ENCODE data around the gene SMTN.
A peak's percentile ranks its signal among the peaks of the same experiment; 100 is the strongest.
"Not testable (repeated sequence)": the region's sequence is repeated elsewhere in the genome, so short reads cannot be mapped to it uniquely, and the experiment has no call there.

The SMTN gene

GRCh38 chr22:31091106-31091975 is 10.2 kb downstream of the SMTN start:
- DNase-seq = no peak

DNA sequence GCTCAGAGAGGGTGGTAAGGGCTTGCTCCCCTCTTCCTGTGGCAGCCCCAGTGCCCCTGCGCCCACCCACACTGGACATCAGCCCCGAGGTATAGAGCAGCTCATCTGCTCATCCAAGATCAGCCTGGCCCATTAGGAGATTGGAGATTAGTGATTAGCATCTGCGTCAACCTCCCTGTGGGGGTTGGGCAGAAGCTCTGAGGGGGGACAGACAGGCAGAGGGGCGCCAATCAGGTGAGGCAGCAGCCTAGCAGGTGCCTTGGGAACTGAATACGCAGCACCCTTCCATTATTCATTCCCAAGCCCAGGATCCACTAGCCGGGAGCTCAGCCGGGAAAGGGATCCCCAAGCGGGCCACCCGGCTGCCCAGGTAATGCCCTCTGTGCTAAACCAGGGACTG is 11.0 kb downstream of the SMTN start:
- DNase-seq = no peak

DNA sequence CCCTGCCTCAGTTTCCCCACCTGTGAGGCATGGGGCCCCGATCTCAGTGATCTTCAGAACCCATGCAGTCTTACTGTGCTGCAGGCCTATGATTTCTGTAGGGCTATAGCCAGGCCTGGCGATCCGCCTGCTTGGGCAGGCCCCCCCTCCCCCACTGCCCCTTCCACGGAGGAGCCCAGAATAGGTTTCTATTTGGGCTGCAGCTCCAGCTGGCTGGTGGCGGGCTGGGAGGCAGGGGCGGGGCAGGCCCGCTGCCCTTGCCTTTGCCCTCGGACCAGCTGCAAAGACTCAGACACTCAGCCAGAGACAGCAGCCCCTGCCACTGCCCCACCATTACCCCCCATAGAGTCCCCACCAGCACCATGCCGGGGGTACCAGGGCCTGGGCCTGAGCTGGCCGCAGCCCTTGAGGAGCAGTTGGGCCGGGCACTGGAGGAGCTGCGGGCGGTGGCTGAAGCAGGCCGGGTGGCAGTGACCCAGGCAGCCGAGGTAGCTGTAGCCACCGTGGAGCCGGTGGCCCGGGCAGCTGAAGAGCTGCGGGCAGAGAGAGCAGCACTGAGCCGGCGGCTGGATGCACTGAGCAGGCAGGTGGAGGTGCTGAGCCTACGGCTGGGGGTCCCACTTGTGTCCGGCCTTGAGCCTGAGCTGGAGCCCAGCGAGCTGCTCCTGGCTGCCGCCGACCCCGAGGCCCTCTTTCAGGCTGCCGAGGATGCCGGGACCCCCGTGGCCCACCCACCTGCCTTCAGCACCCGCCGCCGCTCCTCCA is 12.2 kb downstream of the SMTN start:
- peak in 9 of 14 donors; percentile 18 to 57 (median 40) for DNase-seq

GRCh38 chr22:31094021-31094551 is 13.0 kb downstream of the SMTN start:
- peak in 8 of 14 donors; percentile 47 to 87 (median 56) for DNase-seq

- DNase-seq = no peak
Observed at GRCh38 chr22:31094741-31095140, 13.6 kb downstream of the SMTN start.

DNA sequence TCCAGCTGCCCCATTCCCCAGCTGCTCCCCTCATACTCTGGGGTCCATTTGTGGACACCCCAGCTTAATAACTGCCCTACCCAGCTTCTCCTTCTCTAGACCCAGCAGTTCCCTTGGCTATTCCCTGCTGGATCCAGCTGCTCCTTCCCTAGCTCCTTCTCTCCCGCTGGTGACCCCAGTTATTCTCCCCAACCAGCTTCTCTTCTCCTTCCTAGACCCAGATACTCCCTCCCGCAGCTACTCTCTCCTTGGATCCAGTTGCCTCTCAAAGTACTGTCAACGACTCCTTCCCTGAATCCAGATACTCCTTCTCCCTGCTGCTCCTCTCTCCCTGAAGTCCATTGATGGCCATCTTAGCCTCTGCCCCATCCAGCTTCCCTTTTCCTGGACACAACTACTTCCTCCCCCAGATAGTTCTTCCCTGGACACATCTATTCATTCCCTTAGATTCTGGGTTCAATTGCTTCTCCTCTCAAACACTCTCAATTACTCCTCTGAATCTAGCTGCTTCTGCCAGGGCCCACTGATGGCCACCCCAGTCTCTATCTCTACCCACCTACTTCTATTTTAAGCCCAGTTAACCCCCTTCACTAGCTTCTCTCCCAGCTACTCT is 14.6 kb downstream of the SMTN start:
- no peak for DNase-seq

- DNase-seq = no peak
Observed at GRCh38 chr22:31096657-31097279, 15.7 kb downstream of the SMTN start.

DNA sequence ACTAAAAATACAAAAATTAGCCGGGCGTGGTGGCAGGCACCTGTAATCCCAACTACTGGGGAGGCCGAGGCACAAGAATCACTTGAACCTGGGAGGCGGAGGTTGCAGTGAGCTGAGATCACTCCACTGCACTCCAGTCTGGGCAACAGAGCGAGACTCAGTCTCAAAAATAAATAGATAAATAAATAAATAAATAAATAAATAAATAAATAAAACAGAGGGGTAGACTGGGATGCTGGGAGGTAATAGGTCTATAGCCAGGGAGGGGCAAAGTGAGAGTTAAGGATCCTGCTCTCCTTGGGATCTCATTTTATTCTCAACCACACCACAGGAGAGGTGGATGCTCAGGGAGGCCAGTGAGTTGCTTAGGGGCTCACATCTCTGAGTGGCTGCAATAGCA is 16.4 kb downstream of the SMTN start:
- DNase-seq = not testable (repeated sequence)

- DNase-seq = no peak
Observed at GRCh38 chr22:31097941-31098631, 17.0 kb downstream of the SMTN start.

- no peak for DNase-seq
Observed at GRCh38 chr22:31098632-31099110, 17.6 kb downstream of the SMTN start.

GRCh38 chr22:31099386-31099785 is 18.3 kb downstream of the SMTN start:
- DNase-seq = no peak

DNA sequence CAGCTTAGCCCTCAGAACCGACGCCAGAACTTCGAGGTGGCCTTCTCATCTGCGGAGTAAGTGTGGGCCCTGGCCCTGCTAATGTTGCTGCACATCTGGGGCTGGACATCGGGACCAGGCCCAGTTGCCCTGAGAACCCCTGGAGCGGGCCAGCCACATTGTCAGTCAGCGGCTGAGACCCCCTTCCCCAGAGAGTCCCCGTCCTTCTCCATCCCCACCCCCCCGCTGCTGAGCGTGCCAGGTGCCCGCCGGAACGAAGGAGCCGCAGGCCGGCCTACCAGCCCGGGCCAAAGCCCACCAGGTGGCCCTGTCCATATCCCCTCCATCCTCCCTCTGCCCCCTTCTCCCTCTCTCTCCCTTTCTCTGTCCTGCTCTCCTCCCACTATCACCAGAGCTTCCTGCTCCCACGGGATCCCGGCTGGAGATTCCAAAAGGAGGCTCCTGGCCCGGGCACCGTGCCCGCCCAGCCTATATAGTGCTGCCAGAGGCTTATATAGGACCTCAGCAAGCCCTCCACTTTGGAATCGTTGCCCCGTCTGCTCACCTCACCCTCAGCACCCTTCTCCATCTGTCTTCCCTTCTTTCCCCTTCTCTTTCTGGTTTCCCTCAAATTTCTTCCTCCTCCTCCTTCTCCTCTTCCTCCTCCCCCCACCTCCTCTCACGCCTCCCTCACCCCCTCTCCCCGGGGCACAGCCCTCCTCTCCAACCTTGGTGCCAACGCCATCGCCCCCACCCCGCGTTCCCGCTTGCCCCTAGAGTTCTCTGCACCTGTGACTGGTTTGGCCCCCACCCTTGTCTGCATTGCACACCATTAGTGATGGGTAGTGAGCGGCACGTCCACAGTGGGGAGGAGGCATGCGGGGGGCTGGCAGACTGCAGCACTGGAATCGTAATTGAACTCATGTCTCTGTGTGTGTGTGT is 19.0 kb downstream of the SMTN start:
- no peak for DNase-seq

GRCh38 chr22:31100762-31101525 is 19.8 kb downstream of the SMTN start:
- DNase-seq = no peak

- DNase-seq = no peak
Observed at GRCh38 chr22:31102441-31103081, 21.4 kb downstream of the SMTN start.

- no peak for DNase-seq
Observed at GRCh38 chr22:31103111-31103510, 22.0 kb downstream of the SMTN start.

DNA sequence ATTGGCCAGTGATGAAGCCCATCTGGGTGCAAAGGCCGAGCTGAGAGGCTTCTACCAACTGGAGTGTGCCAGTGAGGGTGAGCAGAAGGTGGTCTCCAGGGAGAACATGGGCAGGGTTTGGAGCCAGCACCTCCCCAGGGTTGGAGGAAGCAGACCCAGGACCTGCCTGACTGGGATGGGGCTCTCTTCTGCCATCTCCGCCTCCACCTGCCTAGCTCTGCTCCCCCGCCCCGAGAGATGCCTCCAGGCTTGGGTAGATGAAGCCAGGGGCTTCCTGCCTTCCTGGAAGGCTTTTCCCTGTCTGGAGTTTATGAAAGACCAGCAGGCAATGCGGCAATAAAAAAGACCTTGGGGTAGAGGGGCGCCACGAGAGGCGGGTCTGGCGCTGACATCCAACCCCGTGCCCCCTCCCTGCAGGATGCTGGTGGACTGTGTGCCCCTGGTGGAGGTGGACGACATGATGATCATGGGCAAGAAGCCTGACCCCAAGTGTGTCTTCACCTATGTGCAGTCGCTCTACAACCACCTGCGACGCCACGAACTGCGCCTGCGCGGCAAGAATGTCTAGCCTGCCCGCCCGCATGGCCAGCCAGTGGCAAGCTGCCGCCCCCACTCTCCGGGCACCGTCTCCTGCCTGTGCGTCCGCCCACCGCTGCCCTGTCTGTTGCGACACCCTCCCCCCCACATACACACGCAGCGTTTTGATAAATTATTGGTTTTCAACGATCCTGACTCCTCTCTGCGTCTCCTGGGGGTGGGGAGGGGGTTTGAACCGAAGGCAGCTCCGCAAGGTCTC is 23.0 kb downstream of the SMTN start:
- no peak for DNase-seq

DNA sequence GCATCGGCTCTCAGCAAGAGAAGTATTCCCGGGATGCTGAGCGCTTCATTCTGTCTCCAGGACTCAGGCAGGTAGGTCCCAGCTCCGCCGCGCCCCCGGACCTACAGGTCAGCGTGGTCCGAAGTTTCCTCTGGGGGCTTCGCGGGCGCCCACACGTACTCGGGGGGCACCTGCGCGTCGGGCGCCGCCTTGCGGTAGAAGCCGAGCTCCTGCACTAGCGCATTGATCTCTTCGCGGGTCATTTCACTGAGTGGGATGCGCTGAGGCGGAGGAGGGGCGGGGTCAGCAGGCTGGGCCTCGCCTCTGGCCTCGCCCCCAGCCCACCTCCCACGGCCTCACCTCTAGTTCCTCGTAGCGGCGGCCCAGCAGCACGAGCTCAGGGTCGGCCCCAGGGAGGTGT is 23.8 kb downstream of the SMTN start:
- DNase-seq = no peak

DNA sequence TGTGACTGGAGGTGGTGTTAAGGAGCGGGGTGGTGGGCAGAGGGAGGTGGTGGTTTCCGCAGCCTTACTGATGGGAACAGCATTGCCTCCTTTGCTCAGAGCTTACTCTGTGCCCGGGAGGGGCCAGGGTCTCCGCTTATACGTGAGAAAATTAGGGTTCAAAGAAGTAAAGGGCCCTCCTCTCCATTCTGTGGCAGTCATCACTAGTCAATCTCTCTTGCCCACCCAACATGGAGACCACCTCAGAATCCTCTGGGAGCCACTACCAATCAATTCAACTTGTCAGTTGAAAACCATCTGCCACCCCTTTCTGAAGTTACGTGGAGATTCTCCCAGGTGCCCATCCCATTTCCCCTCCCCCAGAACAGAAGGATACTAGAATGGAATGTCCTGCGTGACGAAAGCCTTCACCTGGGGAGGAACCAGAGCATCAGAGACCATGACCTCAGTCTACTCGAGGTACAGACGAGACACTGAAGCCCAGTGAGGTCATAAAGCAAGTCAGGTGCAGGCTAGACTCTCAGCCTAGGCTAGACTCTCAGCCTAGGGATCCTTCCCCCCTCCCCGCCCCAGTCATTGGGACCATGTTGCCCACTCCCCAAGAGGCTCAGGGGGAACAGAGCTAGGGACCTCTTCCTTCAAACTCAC is 24.3 kb downstream of the SMTN start:
- DNase-seq = no peak

Measured in C1 segment of cervical spinal cord (tissue), 14 donors.